K562 (cell line): Measurements from ENCODE around the gene FAM222A. TPM values are rescaled to one million over a fixed set of nuclear protein-coding genes. Genes with fewer than 3 reads are reported as not detected.

Experiments
- ATAC-seq: fragments of 200-7000 bp; cut with Tn5 transposase; 3 replicates; pipeline ENCODE4 v1.9.1; 2020; ENCODE audit warnings: moderate library complexity
- BruUV-seq: library from RNA; stranded (reverse); fragments of 400-500 nt; replicated peaks from 2 replicates; lab custom pipeline; 2021; lab: Mats Ljungman, UMichigan
- CTCF ChIA-PET: fragments of 300-600 bp; formaldehyde crosslinking; extraction: SDS; loops from one replicate; lab custom pipeline; 2021; ENCODE audit warnings: low intra/inter-chr PET ratio; lab: Yijun Ruan, JAX
- POLR2A ChIA-PET: fragments of 300-600, 350-650 bp; sonication (Branson Sonifier 250); formaldehyde crosslinking; extraction: SDS; loops from one replicate; lab custom pipeline; 2021; ENCODE audit warnings: antibody characterized with exemption, inconsistent platforms; lab: Yijun Ruan, JAX
- DNase-seq, 4 experiments: peaks; one replicate each; pipeline versions ENCODE4 v3.0.0 to v3.0.0-alpha.2; 2011 to 2018; ENCODE audit warnings: low spot score in 3 of 4, mixed read lengths in 3 of 4; ENCODE audit errors: extremely low read depth in 1 of 4
- FAIRE-seq: peaks from 2 replicates; lab custom pipeline; 2011; peaks lifted over from hg19 to GRCh38; lab: Jason Lieb, UNC
- H2AFZ ChIP-seq: 2 replicates; pipeline ENCODE4 v1.6.0; 2011; ENCODE audit warnings: low read depth, low read length, control low read depth, inconsistent platforms
- H3K27ac ChIP-seq: fragments of 200-600 bp; 3 replicates; pipeline ENCODE4 v1.8.0; 2011; ENCODE audit warnings: low read depth, mild to moderate bottlenecking, control low read depth, inconsistent platforms, low read length, moderate library complexity, mixed read lengths; ENCODE audit errors: extremely low read depth
- H3K27me3 ChIP-seq, 2 experiments: fragments of 300-600 bp in 1 of 2; 2 replicates in 1 of 2; 3 replicates in 1 of 2; pipeline versions ENCODE4 v1.6.0 to v1.8.0; 2011; ENCODE audit warnings: inconsistent platforms in 2 of 2, low read length in 2 of 2, mild to moderate bottlenecking in 1 of 2, mixed read lengths in 1 of 2, moderate library complexity in 1 of 2; ENCODE audit not compliant: control insufficient read depth in 2 of 2, insufficient read depth in 2 of 2
- H3K36me3 ChIP-seq: fragments of 300-600 bp; 3 replicates; pipeline ENCODE4 v1.8.0; 2011; ENCODE audit warnings: mild to moderate bottlenecking, low read length, inconsistent platforms; ENCODE audit not compliant: control insufficient read depth, insufficient read depth
- H3K4me1 ChIP-seq, 2 experiments: fragments of 200-600 bp in 1 of 2; replicated peaks in 1 of 2; 2 replicates in 1 of 2; 3 replicates in 1 of 2; pipeline versions ENCODE4 v1.5.1 to v1.8.0; 2011; ENCODE audit warnings: inconsistent platforms in 2 of 2, low read length in 2 of 2, mild to moderate bottlenecking in 1 of 2, mixed read lengths in 1 of 2, moderate library complexity in 1 of 2; ENCODE audit not compliant: control insufficient read depth in 2 of 2, insufficient read depth in 2 of 2
- H3K4me2 ChIP-seq: 2 replicates; pipeline ENCODE4 v1.6.1; 2011; ENCODE audit warnings: low read length, control low read depth, inconsistent platforms, mixed read lengths; ENCODE audit not compliant: insufficient read depth
- H3K4me3 ChIP-seq: fragments of 200-600 bp; sonication (generic), shearing (Covaris generic); 2 replicates; pipeline ENCODE4 v1.5.1; 2016; ENCODE audit warnings: control low read depth, inconsistent platforms
- H3K79me2 ChIP-seq: fragments of 200-600 bp; 3 replicates; pipeline ENCODE4 v1.8.0; 2011; ENCODE audit warnings: low read length, inconsistent platforms; ENCODE audit not compliant: control insufficient read depth, insufficient read depth
- H3K9ac ChIP-seq, 2 experiments: 2 replicates each; pipeline versions ENCODE4 v1.6.0 to v1.6.1; 2011; ENCODE audit warnings: low read depth in 2 of 2, low read length in 2 of 2, control low read depth in 1 of 2, inconsistent platforms in 1 of 2, mild to moderate bottlenecking in 1 of 2, mixed read lengths in 1 of 2; ENCODE audit not compliant: insufficient read depth in 1 of 2
- H3K9me1 ChIP-seq: one replicate; pipeline ENCODE4 v1.6.0; 2011; ENCODE audit warnings: inconsistent platforms, mild to moderate bottlenecking, low read length, moderate library complexity; ENCODE audit not compliant: control insufficient read depth, insufficient read depth
- H3K9me3 ChIP-seq: replicated peaks from 2 replicates; pipeline ENCODE4 v1.5.1; 2011; ENCODE audit warnings: low read depth, low read length, inconsistent platforms; ENCODE audit not compliant: control insufficient read depth, insufficient read depth
- H4K20me1 ChIP-seq: replicated peaks from 2 replicates; pipeline ENCODE4 v1.6.1; 2011; ENCODE audit warnings: low read length, inconsistent platforms, mixed read lengths; ENCODE audit not compliant: control insufficient read depth, insufficient read depth
- ETV5 ChIP-seq: sonication (generic); formaldehyde crosslinking; IDR thresholded peaks from 2 replicates; pipeline ENCODE4 v1.4.0; 2020; ENCODE audit warnings: low read depth, mild to moderate bottlenecking, missing genetic modification reagents
- MLLT1 ChIP-seq, 2 experiments: fragments of 450-650 bp; IDR thresholded peaks; 2 replicates each; pipeline ENCODE4 v1.6.1; 2016
- THAP7 ChIP-seq: fragments of 250-450 bp; sonication (Bioruptor Pico); IDR thresholded peaks from 2 replicates; pipeline ENCODE4 v1.5.0; 2021
- ZBTB17 ChIP-seq: fragments of 450-650 bp; formaldehyde crosslinking; IDR thresholded peaks from 2 replicates; pipeline ENCODE4 v1.4.0; 2020; ENCODE audit warnings: mild to moderate bottlenecking
- ZNF23 ChIP-seq: fragments of 250-450 bp; sonication (Bioruptor Pico); IDR thresholded peaks from 2 replicates; pipeline ENCODE4 v1.4.0; 2020; ENCODE audit warnings: mild to moderate bottlenecking
- WGBS: fragments of 100-300 bp; shearing (Covaris generic); methylation state at CpG from one replicate; pipeline ENCODE4 v1.1.6; 2016; ENCODE audit warnings: low coverage, mixed read lengths; ENCODE audit not compliant: insufficient coverage; ENCODE audit errors: missing lambda C conversion rate; 5-methylcytosine and 5-hydroxymethylcytosine counted together
- in situ Hi-C: fragments of 300-500 bp; cut with MboI; formaldehyde crosslinking; loops from 4 replicates; pipeline ENCODE4 v1.15.0; 2018; ENCODE audit warnings: inconsistent platforms, mixed read lengths
- intact Hi-C: fragments of 100-400 bp; cut with micrococcal nuclease; formaldehyde crosslinking; loops from 2 replicates; pipeline ENCODE4 v1.14.2; 2022
- polyA plus RNA-seq, 8 experiments: library from polyadenylated mRNA; depleted of rRNA in 4 of 8; stranded (reverse) in 5 of 8; unstranded in 3 of 8; fragments of >200 nt; fragmentation: Nextera tagmentation in 2 of 8; fragmentation: Illumina TruSeq in 1 of 8; extraction: Ambion mirVana in 2 of 8; extraction: Trizol in 1 of 8; gene quantifications; 2 replicates each; pipeline versions ENCODE4 v1.2.1 to v1.2.3, GENCODE V29; 2011 to 2014; ENCODE audit warnings: inconsistent platforms in 1 of 8, missing spikeins in 1 of 8
- total RNA-seq, 7 experiments: library from RNA; depleted of rRNA in 6 of 7; stranded (reverse); fragments of >200 nt in 6 of 7; fragmentation: Illumina TruSeq in 2 of 7; extraction: Trizol in 2 of 7; gene quantifications; 2 replicates each; pipeline versions ENCODE4 v1.2.1 to v1.2.3, GENCODE V29; 2011 to 2021; ENCODE audit warnings: low replicate concordance in 1 of 7
- TF ChIP-seq, protein P1 (sequence below), 2 experiments: fragments of 150-350 bp in 1 of 2; IDR thresholded peaks; 2 replicates each; pipeline ENCODE4 v1.6.1; 2012 to 2016; ENCODE audit warnings: low read depth in 2 of 2, low read length in 2 of 2, mild to moderate bottlenecking in 1 of 2, moderate library complexity in 1 of 2

The FAM222A gene
- total and polyA plus RNA-seq, 9 of the 15 experiments (the other 6 are each of a cell fraction or from before 2014, with no cell fraction given): 0.03 to 0.36 (median 0.12) TPM; not detected in 1

DNA sequence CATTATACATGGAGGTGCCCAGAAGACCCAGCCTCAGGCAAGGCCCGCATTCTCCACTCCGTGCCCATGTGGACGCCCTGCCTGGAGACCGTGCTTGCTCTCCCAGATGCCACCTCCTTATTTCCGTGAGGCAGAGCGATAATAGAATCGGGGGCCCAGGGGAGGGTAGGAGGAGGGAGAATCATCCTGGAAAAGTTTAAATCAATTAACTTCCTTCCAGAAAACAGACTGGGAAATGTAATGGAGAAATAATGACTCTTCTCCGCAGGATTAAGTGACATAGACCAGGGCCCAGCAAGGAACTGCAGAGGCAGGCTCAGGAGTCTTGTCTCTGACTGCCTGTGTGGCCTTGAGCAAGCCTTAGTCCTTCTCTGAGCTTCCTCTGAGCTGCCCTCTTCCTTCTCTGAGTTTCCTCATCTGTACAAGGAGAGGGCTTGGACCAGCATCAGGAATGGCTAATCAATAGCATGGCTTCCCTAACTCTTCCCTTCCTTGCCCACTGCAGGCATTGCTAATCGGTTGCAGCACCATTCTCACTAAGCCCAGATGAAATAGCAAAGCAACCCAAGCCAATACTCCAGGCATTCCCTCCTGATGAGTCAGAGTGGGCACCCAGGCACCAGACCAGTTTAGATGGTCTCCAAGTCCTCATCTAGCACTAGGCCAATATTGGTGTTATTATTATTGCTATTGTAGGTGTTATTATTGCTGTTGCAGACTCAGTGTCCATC, 11.3 kb upstream of the FAM222A start:
- no peaks in the 10 kb centered on the region for H3K9me3 ChIP-seq
- peaks cover 5% of the 10 kb centered on the region; the same call in 1 of the 2 replicates for H4K20me1 ChIP-seq
- 0% methylated on average over 6 of the region's 9 CpGs for WGBS
- TF ChIP-seq THAP7: no peak
- TF ChIP-seq ETV5 (CRISPR knock-in tag): no peak
- peak; percentile 89 for TF ChIP-seq ZNF23
- TF ChIP-seq MLLT1 (IDR thresholded peaks at IDR 0.05): peak in 1 of 2 experiments; percentile 93; a peak in 2 of 4 replicates
- TF ChIP-seq, protein P1, sequence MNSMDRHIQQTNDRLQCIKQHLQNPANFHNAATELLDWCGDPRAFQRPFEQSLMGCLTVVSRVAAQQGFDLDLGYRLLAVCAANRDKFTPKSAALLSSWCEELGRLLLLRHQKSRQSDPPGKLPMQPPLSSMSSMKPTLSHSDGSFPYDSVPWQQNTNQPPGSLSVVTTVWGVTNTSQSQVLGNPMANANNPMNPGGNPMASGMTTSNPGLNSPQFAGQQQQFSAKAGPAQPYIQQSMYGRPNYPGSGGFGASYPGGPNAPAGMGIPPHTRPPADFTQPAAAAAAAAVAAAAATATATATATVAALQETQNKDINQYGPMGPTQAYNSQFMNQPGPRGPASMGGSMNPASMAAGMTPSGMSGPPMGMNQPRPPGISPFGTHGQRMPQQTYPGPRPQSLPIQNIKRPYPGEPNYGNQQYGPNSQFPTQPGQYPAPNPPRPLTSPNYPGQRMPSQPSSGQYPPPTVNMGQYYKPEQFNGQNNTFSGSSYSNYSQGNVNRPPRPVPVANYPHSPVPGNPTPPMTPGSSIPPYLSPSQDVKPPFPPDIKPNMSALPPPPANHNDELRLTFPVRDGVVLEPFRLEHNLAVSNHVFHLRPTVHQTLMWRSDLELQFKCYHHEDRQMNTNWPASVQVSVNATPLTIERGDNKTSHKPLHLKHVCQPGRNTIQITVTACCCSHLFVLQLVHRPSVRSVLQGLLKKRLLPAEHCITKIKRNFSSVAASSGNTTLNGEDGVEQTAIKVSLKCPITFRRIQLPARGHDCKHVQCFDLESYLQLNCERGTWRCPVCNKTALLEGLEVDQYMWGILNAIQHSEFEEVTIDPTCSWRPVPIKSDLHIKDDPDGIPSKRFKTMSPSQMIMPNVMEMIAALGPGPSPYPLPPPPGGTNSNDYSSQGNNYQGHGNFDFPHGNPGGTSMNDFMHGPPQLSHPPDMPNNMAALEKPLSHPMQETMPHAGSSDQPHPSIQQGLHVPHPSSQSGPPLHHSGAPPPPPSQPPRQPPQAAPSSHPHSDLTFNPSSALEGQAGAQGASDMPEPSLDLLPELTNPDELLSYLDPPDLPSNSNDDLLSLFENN (IDR thresholded peaks at IDR 0.05; ENCODE audit: low read depth in 2 of 2, low read length in 2 of 2): 0 out of 4 replicates have a peak, but pooled peaks of 1 of the 2 experiments have one; percentile 61
- TF ChIP-seq ZBTB17 (CRISPR knock-in tag): peak; percentile 95
- POLR2A ChIA-PET: no interaction called here
- no peak overlapping the region for H3K9ac ChIP-seq
- intact Hi-C loops: no loop called here
- no TSS peak for BruUV-seq
- no peak overlapping the region for H3K4me3 ChIP-seq
- no peak overlapping the region for H2AFZ ChIP-seq
- peaks cover 0 to 20% of the 10 kb centered on the region in 2 experiments; a peak in 1 of 5 replicates for H3K27me3 ChIP-seq
- CTCF ChIA-PET: no interaction called here
- ATAC-seq: no peak
- no peak overlapping the region for H3K4me2 ChIP-seq
- no peaks in the 10 kb centered on the region for H3K79me2 ChIP-seq
- peaks cover 6% of the 10 kb centered on the region for H3K9me1 ChIP-seq
- DNase-seq: no peak
- peaks cover 8 to 9% of the 10 kb centered on the region in 2 experiments; a peak in 3 of 5 replicates for H3K4me1 ChIP-seq
- no peak for FAIRE-seq
- in situ Hi-C loops: no loop called here
- H3K27ac ChIP-seq: no peak overlapping the region
- no peaks in the 10 kb centered on the region for H3K36me3 ChIP-seq
